A549 treated with dexamethasone at 1 μM for 4 hours (cell line): Measurements from ENCODE around the gene GMPR2. TPM values are rescaled to one million over a fixed set of nuclear protein-coding genes. Genes with fewer than 3 reads are reported as not detected.

ENCODE experiments used
- total RNA-seq: library from RNA; stranded (reverse); fragments of 200-300 nt; extraction: Qiagen RNA extraction; gene quantifications from 5 replicates; pipeline ENCODE4 v1.2.3, GENCODE V29; 2022

The GMPR2 gene
- 52.0 to 70.3 TPM (median 55.1 TPM) in 5 replicates for total RNA-seq

DNA sequence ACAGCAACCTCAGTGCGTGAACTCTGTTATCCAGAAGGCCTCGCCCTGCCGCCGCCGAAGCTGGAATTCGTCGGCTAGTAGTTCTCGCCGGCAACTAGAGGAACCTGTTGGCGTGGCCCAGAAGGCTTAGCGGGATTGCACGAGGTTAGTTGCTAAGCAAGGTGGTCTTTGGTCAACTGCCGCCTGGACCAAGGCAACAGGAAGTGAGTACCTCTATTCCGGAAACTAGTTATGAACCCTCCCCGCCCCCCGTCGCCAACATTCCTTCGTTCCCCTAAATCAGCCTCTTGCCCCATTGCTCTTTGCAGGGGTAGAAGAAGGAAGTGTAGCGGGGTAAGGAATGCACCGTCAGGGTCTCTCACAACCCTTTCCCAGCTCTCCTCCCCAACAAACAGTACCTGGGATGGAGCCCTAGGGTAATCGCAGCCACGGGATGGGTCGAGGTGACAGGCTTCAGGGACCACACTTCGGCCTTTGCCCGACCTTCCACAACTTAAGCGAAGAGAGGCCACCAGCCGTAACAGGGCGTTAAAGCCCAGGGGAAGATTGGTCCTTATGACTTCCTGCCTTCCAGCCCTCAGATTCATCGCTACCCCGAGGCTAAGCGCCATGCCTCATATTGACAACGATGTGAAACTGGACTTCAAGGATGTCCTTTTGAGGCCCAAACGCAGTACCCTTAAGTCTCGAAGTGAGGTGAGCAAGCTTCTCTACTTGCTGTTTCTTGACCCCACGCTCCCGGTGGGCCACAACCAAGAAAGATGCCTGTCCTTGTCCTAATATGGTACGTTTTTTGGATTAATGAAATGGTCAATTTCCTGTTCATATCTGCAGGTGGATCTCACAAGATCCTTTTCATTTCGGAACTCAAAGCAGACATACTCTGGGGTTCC, at the start of gene GMPR2:
Gene GMPR2 (plus strand): TSS at position 285 of the 893 bp plus-strand sequence. CDS start 325 bp downstream, at position 610.

DNA sequence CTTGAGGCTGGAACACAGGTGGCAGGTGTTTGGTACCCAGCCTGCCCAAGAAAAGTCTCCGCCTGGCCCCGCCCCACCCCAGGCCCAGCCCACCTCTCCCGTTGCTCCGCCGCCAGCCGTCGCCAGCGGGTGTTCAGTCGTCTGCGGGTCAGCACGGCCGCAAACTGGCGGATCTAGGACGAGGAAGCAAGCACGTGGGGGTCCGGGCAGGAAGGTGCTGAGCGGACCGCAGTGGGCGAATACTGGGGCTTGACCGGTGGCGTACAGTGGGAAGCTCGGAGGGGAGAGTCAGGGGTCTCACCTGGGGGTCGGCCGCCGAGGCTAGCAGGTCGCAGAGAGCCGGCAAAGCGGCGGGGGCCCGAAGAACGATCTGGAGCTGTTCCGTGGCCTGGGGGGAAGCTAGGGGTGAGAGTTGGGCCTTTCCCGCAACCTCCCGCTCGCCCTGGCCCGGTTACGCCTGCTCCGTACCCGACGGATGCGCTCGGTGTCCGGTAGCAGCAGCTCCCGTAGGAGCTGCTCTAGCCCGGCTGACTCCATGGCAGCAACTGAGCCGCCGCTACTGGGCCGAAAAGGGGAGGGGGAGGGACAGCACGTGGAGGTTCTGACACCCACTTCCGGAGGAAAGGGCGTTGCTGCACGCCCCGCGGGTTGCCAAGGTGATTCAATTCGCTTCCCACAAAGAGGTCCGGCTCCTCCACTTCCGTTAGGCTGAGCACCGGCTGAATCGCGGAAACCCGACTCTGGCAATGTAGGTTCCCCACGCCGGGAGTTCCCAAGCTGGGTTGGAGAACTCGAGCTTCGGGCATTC, 44.3 kb upstream of the GMPR2 start, which contains the start of gene IPO4:
Gene IPO4 (minus strand): TSS at position 566 of the 808 bp plus-strand sequence. CDS start 29 bp downstream, at position 537.

GRCh38 chr14:24195186-24196070, 37.3 kb upstream of the GMPR2 start, which contains the start of gene TM9SF1:
TM9SF1 (minus strand) TSS chr14:24195441; CDS start chr14:24195019, 422 bp downstream.

GRCh38 chr14:24212924-24213865, 19.5 kb upstream of the GMPR2 start, which contains the start of gene CHMP4A:
CHMP4A (minus strand) TSS chr14:24213488; CDS start chr14:24213439, 49 bp downstream.

GRCh38 chr14:24215495-24216344, 17.0 kb upstream of the GMPR2 start, which contains the start of gene MDP1:
MDP1 (minus strand) TSS chr14:24216066; CDS start chr14:24215955, 111 bp downstream.

GRCh38 chr14:24232121-24232644, 546 bp upstream of the GMPR2 start, which contains the start of gene NEDD8:
NEDD8 (minus strand) TSS chr14:24232367; CDS start chr14:24232267, 100 bp downstream.

DNA sequence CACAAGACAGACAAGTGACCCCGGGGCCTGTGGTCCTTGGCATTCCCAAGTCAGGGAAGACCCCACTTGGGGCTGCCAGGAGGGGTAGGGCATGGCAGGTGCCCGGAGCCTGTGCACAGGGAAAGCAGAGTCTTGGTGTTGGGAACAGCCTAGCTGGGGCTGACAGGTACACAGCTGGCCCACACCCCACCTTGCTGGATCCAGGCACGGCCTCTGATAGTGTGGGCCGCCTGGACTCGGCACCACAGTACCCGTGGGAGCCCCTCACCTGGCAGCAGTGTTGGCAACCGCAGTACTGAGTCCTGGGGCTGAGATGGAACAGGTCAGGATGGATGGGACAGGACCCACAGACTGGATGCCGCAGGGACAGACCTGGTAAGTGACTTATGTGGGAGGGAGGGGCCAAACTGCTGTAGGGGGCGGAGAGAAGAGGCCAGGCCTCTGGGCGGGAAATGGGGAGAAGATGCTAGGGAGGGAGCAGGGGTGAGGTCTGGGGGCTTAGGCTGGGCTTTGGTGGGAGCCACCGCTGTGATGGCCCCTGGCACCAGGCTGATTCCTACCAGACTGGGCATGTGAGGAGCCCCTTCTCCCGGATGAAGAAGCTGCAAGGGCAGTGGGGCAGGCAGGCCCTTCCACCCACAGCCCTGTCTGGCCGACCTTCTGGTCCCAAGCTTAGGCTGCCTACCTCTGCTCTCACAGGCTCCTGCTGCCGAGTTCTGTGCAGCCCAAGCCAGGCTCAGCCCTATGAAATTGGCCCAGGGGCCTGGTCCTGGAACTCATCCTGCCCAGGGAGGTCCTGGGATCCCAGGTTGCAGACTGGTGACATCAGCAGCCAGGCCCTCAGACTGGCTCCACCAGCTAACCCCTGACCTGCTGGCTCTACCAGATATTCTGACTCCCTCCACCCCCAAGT, 30.3 kb downstream of the GMPR2 start, which contains the start of gene TGM1:
Gene TGM1 (minus strand): TSS at position 357 of the 913 bp plus-strand sequence. CDS start 825 bp downstream, outside the sequence.

GRCh38 chr14:24271134-24271833, 38.6 kb downstream of the GMPR2 start, which contains the start of gene RABGGTA:
RABGGTA (minus strand) TSS chr14:24271597; CDS start chr14:24271115, 482 bp downstream.

Other genes with a start within 250 kb of the GMPR2 start
- 21.1 to 36.7 TPM (median 31.9 TPM) in 5 replicates for gene DHRS4L2, start 244.0 kb upstream of the GMPR2 start, total RNA-seq
- gene CARMIL3, start 180.9 kb upstream of the GMPR2 start, total RNA-seq, result 0.29 to 0.86 TPM (median 0.53 TPM) in 5 replicates
- gene CPNE6, start 161.4 kb upstream of the GMPR2 start, total RNA-seq, result 0.06 to 0.34 TPM (median 0.13 TPM) in 5 replicates
- gene PCK2, start 138.6 kb upstream of the GMPR2 start, total RNA-seq, result 15.7 to 23.6 TPM (median 21.3 TPM) in 5 replicates
- 21.0 to 23.9 TPM (median 22.6 TPM) in 5 replicates for gene DCAF11, start 118.2 kb upstream of the GMPR2 start, total RNA-seq
- 0.60 to 1.2 TPM (median 0.86 TPM) in 5 replicates for gene NRL, start 118.0 kb upstream of the GMPR2 start, total RNA-seq
- gene FITM1, start 102.3 kb upstream of the GMPR2 start, total RNA-seq, result 0.09 to 0.16 TPM (median 0.14 TPM) in 3 of 5 replicates, not detected in the others
- 138 to 176 TPM (median 145 TPM) in 5 replicates for gene PSME1, start 96.7 kb upstream of the GMPR2 start, total RNA-seq
- 47.5 to 52.9 TPM (median 49.0 TPM) in 5 replicates for gene EMC9, start 91.3 kb upstream of the GMPR2 start, total RNA-seq
- 137 to 183 TPM (median 150 TPM) in 5 replicates for gene PSME2, start 86.3 kb upstream of the GMPR2 start, total RNA-seq
- 22.5 to 40.0 TPM (median 36.1 TPM) in 5 replicates for gene RNF31, start 85.4 kb upstream of the GMPR2 start, total RNA-seq
- 15.8 to 20.8 TPM (median 16.9 TPM) in 5 replicates for gene IRF9, start 71.7 kb upstream of the GMPR2 start, total RNA-seq
- gene REC8, start 60.8 kb upstream of the GMPR2 start, total RNA-seq, result 2.7 to 6.1 TPM (median 3.4 TPM) in 5 replicates
- 68.8 to 105 TPM (median 97.4 TPM) in 5 replicates for gene IPO4, start 44.1 kb upstream of the GMPR2 start, total RNA-seq
- 58.4 to 67.4 TPM (median 65.1 TPM) in 5 replicates for gene TM9SF1, start 37.5 kb upstream of the GMPR2 start, total RNA-seq
- not detected in 5 replicates for gene TSSK4, start 27.2 kb upstream of the GMPR2 start, total RNA-seq
- 81.0 to 115 TPM (median 82.9 TPM) in 5 replicates for gene CHMP4A, start 19.4 kb upstream of the GMPR2 start, total RNA-seq
- gene MDP1, start 16.9 kb upstream of the GMPR2 start, total RNA-seq, result 23.3 to 28.2 TPM (median 26.8 TPM) in 5 replicates
- 414 to 527 TPM (median 420 TPM) in 5 replicates for gene NEDD8, start 562 bp upstream of the GMPR2 start, total RNA-seq
- 30.5 to 38.0 TPM (median 34.9 TPM) in 5 replicates for gene TINF2, start 9.7 kb downstream of the GMPR2 start, total RNA-seq
- 0.82 to 1.4 TPM (median 1.1 TPM) in 5 replicates for gene TGM1, start 30.2 kb downstream of the GMPR2 start, total RNA-seq
- gene RABGGTA, start 38.7 kb downstream of the GMPR2 start, total RNA-seq, result 13.5 to 15.8 TPM (median 14.7 TPM) in 5 replicates
- 9.3 to 12.6 TPM (median 11.1 TPM) in 5 replicates for gene DHRS1, start 66.9 kb downstream of the GMPR2 start, total RNA-seq
- 12.5 to 17.2 TPM (median 17.2 TPM) in 5 replicates for gene NOP9, start 66.9 kb downstream of the GMPR2 start, total RNA-seq
- 0.12 to 0.32 TPM (median 0.14 TPM) in 4 of 5 replicates, not detected in the other for gene CIDEB, start 75.0 kb downstream of the GMPR2 start, total RNA-seq
- gene LTB4R2, start 77.2 kb downstream of the GMPR2 start, total RNA-seq, result 1.3 to 5.0 TPM (median 3.6 TPM) in 5 replicates
- 2.7 to 6.5 TPM (median 4.3 TPM) in 5 replicates for gene LTB4R, start 78.6 kb downstream of the GMPR2 start, total RNA-seq
- gene ADCY4, start 102.1 kb downstream of the GMPR2 start, total RNA-seq, result 0.08 TPM in 1 of 5 replicates, not detected in the others
- gene RIPK3, start 107.1 kb downstream of the GMPR2 start, total RNA-seq, result 0.09 TPM in 1 of 5 replicates, not detected in the others
- gene NFATC4, start 135.3 kb downstream of the GMPR2 start, total RNA-seq, result 0.09 to 0.28 TPM (median 0.15 TPM) in 5 replicates
- gene NYNRIN, start 166.1 kb downstream of the GMPR2 start, total RNA-seq, result 0.30 to 0.58 TPM (median 0.49 TPM) in 5 replicates
- gene CBLN3, start 196.7 kb downstream of the GMPR2 start, total RNA-seq, result 0.84 to 1.3 TPM (median 1.0 TPM) in 5 replicates
- gene KHNYN, start 197.0 kb downstream of the GMPR2 start, total RNA-seq, result 21.0 to 29.0 TPM (median 26.8 TPM) in 5 replicates
- gene SDR39U1, start 209.8 kb downstream of the GMPR2 start, total RNA-seq, result 37.6 to 50.9 TPM (median 44.9 TPM) in 5 replicates